ENCODE data around the gene SESTD1.
"Not testable (repeated sequence)": the region's sequence is repeated elsewhere in the genome, so short reads cannot be mapped to it uniquely, and the experiment has no call there.

SESTD1 gene

GRCh38 chr2:179248024-179248348 is 16.6 kb downstream of the SESTD1 start:
- Histone ChIP-seq H3K79me1 (replicated peaks; ENCODE audit: low read length, poor library complexity, severe bottlenecking) (peaks cover 15% of the 10 kb centered on the region), H2AK5ac (ENCODE audit: low read length, severe bottlenecking) (no peak overlapping the region), H3K4me2 (ENCODE audit: low read length, poor library complexity, severe bottlenecking) (no peak overlapping the region), H3K18ac (ENCODE audit: low read depth in 1 of 2, low read length in 2 of 2) (no peak overlapping the region), H3K9ac (ENCODE audit: low read length) (peak overlapping the region; percentile 11), H3K9me3 (ENCODE audit: control insufficient read depth, low read length) (no peaks in the 10 kb centered on the region), H3K4me1 (ENCODE audit: control insufficient read depth, insufficient read depth, low read depth, low read length) (no peaks in the 10 kb centered on the region), H2BK12ac (ENCODE audit: low read length in 2 of 2) (no peak overlapping the region), H4K91ac (ENCODE audit: low read length) (no peak overlapping the region), H3K36me3 (ENCODE audit: control insufficient read depth in 1 of 2, insufficient read depth in 2 of 2, low read depth in 1 of 2, low read length in 2 of 2) (no peaks in the 10 kb centered on the region), H3K23ac (ENCODE audit: low read length in 2 of 2) (no peak overlapping the region), H3K27me3 (ENCODE audit: control insufficient read depth in 1 of 2, insufficient read depth in 1 of 2, low read length in 2 of 2) (no peaks in the 10 kb centered on the region), H4K8ac (ENCODE audit: low read length) (no peak overlapping the region), H3K4me3 (ENCODE audit: insufficient read depth in 1 of 2, low read depth in 1 of 2, low read length in 2 of 2) (peak overlapping the region in 1 of 2 experiments; percentile 14), H3K14ac (ENCODE audit: low read length in 2 of 2) (no peak overlapping the region), H2AFZ (ENCODE audit: low read depth, low read length) (no peak overlapping the region), H3K27ac (ENCODE audit: low read length, poor library complexity, severe bottlenecking) (no peak overlapping the region), H2BK120ac (ENCODE audit: low read depth, low read length) (no peak overlapping the region), H3K4ac (ENCODE audit: low read depth in 1 of 2, low read length in 2 of 2) (no peak overlapping the region), H2BK15ac (ENCODE audit: low read depth, poor library complexity, severe bottlenecking) (no peak overlapping the region), H2BK5ac (ENCODE audit: low read depth, low read length, poor library complexity, severe bottlenecking) (no peak overlapping the region)
- no CpG with 5 or more reads among the region's 1 CpG for WGBS
- DNase-seq = no peak

- no peak overlapping the region for H2BK15ac ChIP-seq (ENCODE audit: low read depth, poor library complexity, severe bottlenecking)
- no peak overlapping the region for H4K8ac ChIP-seq (ENCODE audit: low read length)
- peaks cover 13% of the 10 kb centered on the region for H3K79me1 ChIP-seq (replicated peaks; ENCODE audit: low read length, poor library complexity, severe bottlenecking)
- no peak overlapping the region for H2AFZ ChIP-seq (ENCODE audit: low read depth, low read length)
- H3K9me3 ChIP-seq (ENCODE audit: control insufficient read depth, low read length) = no peaks in the 10 kb centered on the region
- H3K36me3 ChIP-seq (ENCODE audit: control insufficient read depth in 1 of 2, insufficient read depth in 2 of 2, low read depth in 1 of 2, low read length in 2 of 2) = no peaks in the 10 kb centered on the region
- no peak overlapping the region for H3K18ac ChIP-seq (ENCODE audit: low read depth in 1 of 2, low read length in 2 of 2)
- H3K27ac ChIP-seq (ENCODE audit: low read length, poor library complexity, severe bottlenecking) = no peak overlapping the region
- no peak overlapping the region for H2AK5ac ChIP-seq (ENCODE audit: low read length, severe bottlenecking)
- WGBS = 100% methylated on average over 1 of the region's 2 CpGs
- H3K9ac ChIP-seq (ENCODE audit: low read length) = peak overlapping the region; percentile 11
- H4K91ac ChIP-seq (ENCODE audit: low read length) = no peak overlapping the region
- H3K4me3 ChIP-seq (ENCODE audit: insufficient read depth in 1 of 2, low read depth in 1 of 2, low read length in 2 of 2) = peak overlapping the region in 1 of 2 experiments; percentile 14
- no peak overlapping the region for H3K4me2 ChIP-seq (ENCODE audit: low read length, poor library complexity, severe bottlenecking)
- H3K4ac ChIP-seq (ENCODE audit: low read depth in 1 of 2, low read length in 2 of 2) = no peak overlapping the region
- H3K23ac ChIP-seq (ENCODE audit: low read length in 2 of 2) = no peak overlapping the region
- no peak overlapping the region for H2BK120ac ChIP-seq (ENCODE audit: low read depth, low read length)
- no peak overlapping the region for H2BK12ac ChIP-seq (ENCODE audit: low read length in 2 of 2)
- no peak for DNase-seq
- no peak overlapping the region for H2BK5ac ChIP-seq (ENCODE audit: low read depth, low read length, poor library complexity, severe bottlenecking)
- H3K14ac ChIP-seq (ENCODE audit: low read length in 2 of 2) = no peak overlapping the region
- no peaks in the 10 kb centered on the region for H3K4me1 ChIP-seq (ENCODE audit: control insufficient read depth, insufficient read depth, low read depth, low read length)
- no peaks in the 10 kb centered on the region for H3K27me3 ChIP-seq (ENCODE audit: control insufficient read depth in 1 of 2, insufficient read depth in 1 of 2, low read length in 2 of 2)
These were observed 17.2 kb downstream of the SESTD1 start for GRCh38 chr2:179247318-179248023.

GRCh38 chr2:179245843-179246242 is 18.8 kb downstream of the SESTD1 start:
- not testable (repeated sequence) for H3K27me3 ChIP-seq (ENCODE audit: control insufficient read depth in 1 of 2, insufficient read depth in 1 of 2, low read length in 2 of 2); H3K23ac ChIP-seq (ENCODE audit: low read length in 2 of 2); H3K18ac ChIP-seq (ENCODE audit: low read depth in 1 of 2, low read length in 2 of 2); H3K9me3 ChIP-seq (ENCODE audit: control insufficient read depth, low read length); H2BK120ac ChIP-seq (ENCODE audit: low read depth, low read length); DNase-seq; H3K36me3 ChIP-seq (ENCODE audit: control insufficient read depth in 1 of 2, insufficient read depth in 2 of 2, low read depth in 1 of 2, low read length in 2 of 2); H3K4me3 ChIP-seq (ENCODE audit: insufficient read depth in 1 of 2, low read depth in 1 of 2, low read length in 2 of 2); H3K4ac ChIP-seq (ENCODE audit: low read depth in 1 of 2, low read length in 2 of 2); H2BK5ac ChIP-seq (ENCODE audit: low read depth, low read length, poor library complexity, severe bottlenecking); H2BK12ac ChIP-seq (ENCODE audit: low read length in 2 of 2); H3K27ac ChIP-seq (ENCODE audit: low read length, poor library complexity, severe bottlenecking); H2BK15ac ChIP-seq (ENCODE audit: low read depth, poor library complexity, severe bottlenecking); H3K4me2 ChIP-seq (ENCODE audit: low read length, poor library complexity, severe bottlenecking); H4K8ac ChIP-seq (ENCODE audit: low read length); H2AK5ac ChIP-seq (ENCODE audit: low read length, severe bottlenecking); H3K14ac ChIP-seq (ENCODE audit: low read length in 2 of 2); H3K9ac ChIP-seq (ENCODE audit: low read length); H2AFZ ChIP-seq (ENCODE audit: low read depth, low read length); H4K91ac ChIP-seq (ENCODE audit: low read length); H3K4me1 ChIP-seq (ENCODE audit: control insufficient read depth, insufficient read depth, low read depth, low read length)
- 87% methylated on average over 5 of the region's 10 CpGs for WGBS
- peaks cover 11% of the 10 kb centered on the region for H3K79me1 ChIP-seq (replicated peaks; ENCODE audit: low read length, poor library complexity, severe bottlenecking)

DNA sequence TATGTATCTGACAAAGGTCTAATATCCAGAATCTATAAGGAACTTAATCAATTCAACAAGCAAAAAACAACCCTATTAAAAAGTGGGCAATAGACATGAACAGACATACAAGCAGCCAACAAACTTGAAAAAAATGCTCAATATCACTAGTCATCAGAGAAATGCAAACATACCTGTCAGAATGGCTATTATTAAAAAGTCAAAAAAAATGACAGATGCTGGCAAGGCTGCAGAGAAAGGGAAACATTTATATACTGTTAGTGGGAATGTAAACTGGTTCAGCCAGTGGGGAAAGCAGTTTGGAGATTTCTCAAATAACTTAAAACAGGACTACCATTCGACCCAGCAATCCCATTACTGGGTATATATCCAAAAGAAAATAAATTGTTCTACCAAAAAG is 21.6 kb downstream of the SESTD1 start:
- WGBS = 88% methylated on average over 1 of the region's 1 CpG
- no peak overlapping the region for H3K4ac ChIP-seq (ENCODE audit: low read depth in 1 of 2, low read length in 2 of 2)
- no peak overlapping the region for H3K27ac ChIP-seq (ENCODE audit: low read length, poor library complexity, severe bottlenecking)
- H3K18ac ChIP-seq (ENCODE audit: low read depth in 1 of 2, low read length in 2 of 2) = no peak overlapping the region
- no peak overlapping the region for H2BK12ac ChIP-seq (ENCODE audit: low read length in 2 of 2)
- H4K8ac ChIP-seq (ENCODE audit: low read length) = no peak overlapping the region
- no peak overlapping the region for H3K23ac ChIP-seq (ENCODE audit: low read length in 2 of 2)
- H3K27me3 ChIP-seq (ENCODE audit: control insufficient read depth in 1 of 2, insufficient read depth in 1 of 2, low read length in 2 of 2) = no peaks in the 10 kb centered on the region
- no peaks in the 10 kb centered on the region for H3K36me3 ChIP-seq (ENCODE audit: control insufficient read depth in 1 of 2, insufficient read depth in 2 of 2, low read depth in 1 of 2, low read length in 2 of 2)
- no peak overlapping the region for H2AFZ ChIP-seq (ENCODE audit: low read depth, low read length)
- no peak overlapping the region for H2BK15ac ChIP-seq (ENCODE audit: low read depth, poor library complexity, severe bottlenecking)
- no peak overlapping the region for H3K4me2 ChIP-seq (ENCODE audit: low read length, poor library complexity, severe bottlenecking)
- H3K9ac ChIP-seq (ENCODE audit: low read length) = no peak overlapping the region
- H2BK120ac ChIP-seq (ENCODE audit: low read depth, low read length) = no peak overlapping the region
- H3K79me1 ChIP-seq (replicated peaks; ENCODE audit: low read length, poor library complexity, severe bottlenecking) = peaks cover 12% of the 10 kb centered on the region
- H3K4me1 ChIP-seq (ENCODE audit: control insufficient read depth, insufficient read depth, low read depth, low read length) = no peaks in the 10 kb centered on the region
- no peak overlapping the region for H3K14ac ChIP-seq (ENCODE audit: low read length in 2 of 2)
- H2BK5ac ChIP-seq (ENCODE audit: low read depth, low read length, poor library complexity, severe bottlenecking) = no peak overlapping the region
- H2AK5ac ChIP-seq (ENCODE audit: low read length, severe bottlenecking) = no peak overlapping the region
- DNase-seq = no peak
- H3K4me3 ChIP-seq (ENCODE audit: insufficient read depth in 1 of 2, low read depth in 1 of 2, low read length in 2 of 2) = no peak overlapping the region
- no peaks in the 10 kb centered on the region for H3K9me3 ChIP-seq (ENCODE audit: control insufficient read depth, low read length)
- no peak overlapping the region for H4K91ac ChIP-seq (ENCODE audit: low read length)
